Left ventricle myocardium inferior (tissue), 1 donor: ENCODE data around the gene SMC4. TPM values are rescaled to one million over a fixed set of nuclear protein-coding genes. Genes with fewer than 3 reads are reported as not detected.
A peak's percentile ranks its signal among the peaks of the same experiment; 100 is the strongest.

Source experiments
- DNase-seq: peaks from one replicate; pipeline ENCODE4 v3.0.0-alpha.2; 2020
- H3K27ac ChIP-seq: fragments of 200-600 bp; replicated peaks from 2 replicates; pipeline ENCODE4 v1.8.0; 2021
- H3K27me3 ChIP-seq: fragments of 200-600 bp; 2 replicates; pipeline ENCODE4 v1.8.0; 2021; ENCODE audit warnings: low read depth
- H3K36me3 ChIP-seq: fragments of 200-600 bp; 2 replicates; pipeline ENCODE4 v1.8.0; 2021
- H3K4me1 ChIP-seq: fragments of 200-600 bp; 2 replicates; pipeline ENCODE4 v1.8.0; 2021
- H3K4me3 ChIP-seq: fragments of 200-600 bp; 2 replicates; pipeline ENCODE4 v1.8.0; 2021; ENCODE audit warnings: mild to moderate bottlenecking, moderate library complexity
- H3K9me3 ChIP-seq: fragments of 200-600 bp; replicated peaks from 2 replicates; pipeline ENCODE4 v1.8.0; 2021
- CTCF ChIP-seq: fragments of 200-600 bp; IDR thresholded peaks from 2 replicates; pipeline ENCODE4 v1.8.0; 2021; ENCODE audit warnings: antibody characterized with exemption, mild to moderate bottlenecking, borderline replicate concordance
- intact Hi-C: fragments of 100-400 bp; cut with micrococcal nuclease; formaldehyde crosslinking; loops from one replicate; pipeline ENCODE4 v1.11.0; 2022
- total RNA-seq: library from RNA; stranded (reverse); fragmentation: NEBNext Ultra II Directional; extraction: Animal tissue kit (Norgen Biotek cat#: 25700); gene quantifications from one replicate; pipeline ENCODE4 v1.2.1, GENCODE V29; 2021
- donor health status: DM: no; HTN: yes; CAD: no; lungs with severe emphysema.

Gene SMC4
- total RNA-seq, 1 donor from 2014 or later, result 18.4 TPM

GRCh38 chr3:160446522-160447056, 47.1 kb downstream of the SMC4 start:
- Histone ChIP-seq H3K36me3 (no peaks in the 10 kb centered on the region), H3K4me1 (peaks cover 22% of the 10 kb centered on the region), H3K27ac (no peak overlapping the region), H3K9me3 (no peaks in the 10 kb centered on the region), H3K27me3 (peaks cover 37% of the 10 kb centered on the region), H3K4me3 (no peak overlapping the region)
- DNase-seq, result no peak
- intact Hi-C loops, result no loop called here
- TF ChIP-seq CTCF, result no peak

GRCh38 chr3:160447544-160447943, 48.1 kb downstream of the SMC4 start:
- Histone ChIP-seq H3K4me3 (no peak overlapping the region), H3K9me3 (no peaks in the 10 kb centered on the region), H3K27me3 (peaks cover 37% of the 10 kb centered on the region), H3K36me3 (no peaks in the 10 kb centered on the region), H3K27ac (no peak overlapping the region), H3K4me1 (peaks cover 22% of the 10 kb centered on the region)
- intact Hi-C loops, result no loop called here
- DNase-seq, result no peak
- no peak for TF ChIP-seq CTCF

GRCh38 chr3:160448845-160449635, 49.6 kb downstream of the SMC4 start:
- no peaks in the 10 kb centered on the region for H3K9me3 ChIP-seq
- no peaks in the 10 kb centered on the region for H3K36me3 ChIP-seq
- H3K27me3 ChIP-seq, result peaks cover 37% of the 10 kb centered on the region
- peak overlapping the region; percentile 48 for H3K27ac ChIP-seq
- DNase-seq, result no peak
- intact Hi-C loops, result no loop called here
- H3K4me1 ChIP-seq, result peaks cover 22% of the 10 kb centered on the region
- peak overlapping the region; percentile 65 for H3K4me3 ChIP-seq
- no peak for TF ChIP-seq CTCF

- Histone ChIP-seq H3K4me1 (peaks cover 22% of the 10 kb centered on the region), H3K27ac (peak within 1 kb of the TSS; percentile 48), H3K27me3 (peaks cover 37% of the 10 kb centered on the region), H3K36me3 (no peaks in the 10 kb centered on the region), H3K4me3 (peak within 1 kb of the TSS; percentile 65), H3K9me3 (no peaks in the 10 kb centered on the region)
- no peak for TF ChIP-seq CTCF
- DNase-seq, result peak; percentile 75
- intact Hi-C loops, result no loop called here
These were observed 50.5 kb downstream of the SMC4 start, which contains the start of gene TRIM59 for GRCh38 chr3:160449636-160450598. TRIM59 (minus strand) TSS chr3:160449786; CDS start chr3:160439183, 10,603 bp downstream.

- Histone ChIP-seq H3K4me3 (no peak overlapping the region), H3K27ac (no peak overlapping the region)
These were observed 51.4 kb downstream of the SMC4 start for GRCh38 chr3:160450846-160451245.

More at GRCh38 chr3:160450846-160451245, 51.4 kb downstream of the SMC4 start:
- H3K4me1 ChIP-seq, result peaks cover 22% of the 10 kb centered on the region
- no peaks in the 10 kb centered on the region for H3K9me3 ChIP-seq
- H3K36me3 ChIP-seq, result no peaks in the 10 kb centered on the region
- peaks cover 37% of the 10 kb centered on the region for H3K27me3 ChIP-seq
- DNase-seq, result no peak
- TF ChIP-seq CTCF, result no peak
- intact Hi-C loops, result no loop called here
